Measurements from ENCODE around the gene CRPPA.

- TF ChIP-seq POLR2A (IDR thresholded peaks at IDR 0.05; ENCODE audit: extremely low read depth, insufficient read length) (no peak), CTCF (IDR thresholded peaks at IDR 0.05; ENCODE audit: low read depth, low read length) (no peak)
These were observed 8.8 kb upstream of the CRPPA start for GRCh38 chr7:16430133-16430532.
